Nephron progenitor cell (in vitro differentiated cells): ENCODE measurements around the gene ZNF428.
A peak's percentile ranks its signal among the peaks of the same experiment; 100 is the strongest.

Experiments used
- DNase-seq: peaks from one replicate; pipeline ENCODE4 v3.0.0; 2021
- H3K27ac Mint-ChIP-seq: 2 replicates; pipeline ENCODE4 v1.8.0; 2021; ENCODE audit warnings: mild to moderate bottlenecking, moderate library complexity, mixed read lengths
- H3K27me3 Mint-ChIP-seq: 2 replicates; pipeline ENCODE4 v1.8.0; 2021; ENCODE audit warnings: mild to moderate bottlenecking, low read depth, mixed read lengths; ENCODE audit not compliant: poor library complexity
- H3K36me3 Mint-ChIP-seq: 2 replicates; pipeline ENCODE4 v1.8.0; 2021; ENCODE audit warnings: low read depth, mixed read lengths
- H3K4me1 Mint-ChIP-seq: 2 replicates; pipeline ENCODE4 v1.8.0; 2021; ENCODE audit warnings: mixed read lengths
- H3K4me3 Mint-ChIP-seq: 2 replicates; pipeline ENCODE4 v1.8.0; 2021; ENCODE audit warnings: mild to moderate bottlenecking, moderate library complexity, mixed read lengths
- H3K9me3 Mint-ChIP-seq: 2 replicates; pipeline ENCODE4 v1.8.0; 2021; ENCODE audit warnings: mild to moderate bottlenecking, moderate library complexity, mixed read lengths
- CTCF ChIP-seq: fragments of 200-600 bp; sonication (generic); IDR thresholded peaks from 2 replicates; pipeline ENCODE4 v1.5.0; 2021; ENCODE audit warnings: antibody characterized with exemption

Gene ZNF428

GRCh38 chr19:43581467-43581866, 38.0 kb downstream of the ZNF428 start:
- TF ChIP-seq CTCF, result no peak
- peaks cover 51% of the 10 kb centered on the region for H3K4me1 Mint-ChIP-seq
- peaks cover 3% of the 10 kb centered on the region for H3K27me3 Mint-ChIP-seq
- H3K4me3 Mint-ChIP-seq, result peak overlapping the region; percentile 89
- H3K9me3 Mint-ChIP-seq, result no peaks in the 10 kb centered on the region
- no peak for DNase-seq
- peaks cover 22% of the 10 kb centered on the region for H3K36me3 Mint-ChIP-seq
- no peak overlapping the region for H3K27ac Mint-ChIP-seq

DNA sequence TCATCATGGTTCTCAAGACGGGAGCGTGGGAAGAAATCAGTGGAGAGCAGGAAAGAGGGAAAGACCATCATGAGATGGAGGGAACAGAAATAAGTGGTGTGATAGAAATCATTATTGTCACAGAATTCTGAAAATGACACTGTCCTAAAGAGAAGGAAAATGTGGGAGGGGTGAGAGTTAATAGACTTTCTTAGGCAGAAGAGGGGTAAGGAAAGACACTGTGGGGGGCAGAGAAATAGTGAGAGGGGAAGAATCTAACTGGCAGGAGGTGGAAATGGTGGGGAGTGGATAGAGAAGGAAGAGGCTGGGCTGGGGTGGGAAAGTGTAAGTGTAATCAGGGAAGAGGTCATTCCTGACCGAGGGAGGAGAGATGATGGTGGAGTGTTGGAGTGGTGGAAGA, 40.6 kb downstream of the ZNF428 start:
- no peak for DNase-seq
- no peaks in the 10 kb centered on the region for H3K9me3 Mint-ChIP-seq
- TF ChIP-seq CTCF, result no peak
- H3K4me1 Mint-ChIP-seq, result peaks cover 70% of the 10 kb centered on the region
- no peaks in the 10 kb centered on the region for H3K27me3 Mint-ChIP-seq
- H3K4me3 Mint-ChIP-seq, result peak overlapping the region; percentile 89
- peak overlapping the region; percentile 62 for H3K27ac Mint-ChIP-seq
- no peaks in the 10 kb centered on the region for H3K36me3 Mint-ChIP-seq

DNA sequence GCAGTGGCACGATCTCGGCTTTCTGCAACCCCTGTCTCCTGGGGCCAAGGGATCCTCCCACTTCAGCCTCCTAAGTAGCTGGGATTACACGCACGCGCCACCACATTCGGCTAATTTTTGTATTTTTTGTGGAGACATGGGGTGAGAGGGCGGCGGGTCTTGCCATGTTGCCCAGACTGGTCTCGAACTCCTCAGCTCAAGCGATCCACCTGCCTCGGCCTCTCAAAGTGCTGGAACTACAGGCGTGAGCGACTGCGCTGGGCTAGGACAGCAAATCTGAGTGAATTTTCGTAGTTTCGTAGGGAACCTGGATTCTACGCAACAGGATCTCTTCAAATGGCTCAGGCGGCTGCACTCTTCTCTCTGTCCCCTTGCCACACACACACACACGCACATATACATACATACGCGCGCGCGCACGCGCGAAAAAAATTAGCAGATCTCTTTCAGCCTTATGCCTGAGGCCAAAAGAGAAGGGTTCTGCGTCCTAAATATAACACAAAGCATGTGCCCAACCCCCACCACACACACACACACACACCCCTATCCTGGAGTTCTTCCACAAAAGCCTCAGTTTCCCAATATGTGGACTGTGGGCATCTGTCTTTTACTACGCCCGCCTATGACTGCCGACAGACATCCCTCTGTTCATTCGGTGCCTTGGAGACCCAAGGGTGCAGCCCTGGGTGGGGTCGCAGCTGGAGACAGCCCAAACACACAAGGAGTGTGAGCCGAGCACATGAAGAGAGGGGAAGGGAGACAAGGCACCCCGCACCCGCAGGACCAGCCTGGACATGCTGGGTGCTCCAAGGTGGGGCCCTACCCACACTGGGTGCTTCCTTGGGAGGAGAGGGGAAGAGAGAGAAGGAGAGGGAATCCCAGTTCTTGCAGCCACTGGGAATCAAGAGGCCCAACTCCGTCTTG, 43.2 kb downstream of the ZNF428 start:
- H3K4me1 Mint-ChIP-seq, result peaks cover 64% of the 10 kb centered on the region

GRCh38 chr19:43575156-43575950, 44.1 kb downstream of the ZNF428 start, which contains the start of the genes PINLYP and XRCC1:
Gene PINLYP, plus strand, starts transcription at chr19:43575801. Its CDS starts 1,391 bp downstream, at chr19:43577192.
Gene XRCC1, minus strand, starts transcription at chr19:43575527. Its CDS starts 69 bp downstream, at chr19:43575458.
- H3K27ac Mint-ChIP-seq, result peak within 1 kb of the TSS; percentile 95
- peaks cover 60% of the 10 kb centered on the region for H3K4me1 Mint-ChIP-seq
- peaks cover 16% of the 10 kb centered on the region for H3K36me3 Mint-ChIP-seq
- H3K27me3 Mint-ChIP-seq, result no peaks in the 10 kb centered on the region
- H3K4me3 Mint-ChIP-seq, result peak within 1 kb of the TSS; percentile 95
- no peak for TF ChIP-seq CTCF
- no peaks in the 10 kb centered on the region for H3K9me3 Mint-ChIP-seq
- DNase-seq, result peak; percentile 96

More for the DNA sequence above, 43.2 kb downstream of the ZNF428 start:
- H3K9me3 Mint-ChIP-seq, result no peaks in the 10 kb centered on the region
- peaks cover 10% of the 10 kb centered on the region for H3K36me3 Mint-ChIP-seq
- H3K27ac Mint-ChIP-seq, result peak overlapping the region; percentile 85
- no peak for TF ChIP-seq CTCF
- no peaks in the 10 kb centered on the region for H3K27me3 Mint-ChIP-seq
- peak overlapping the region; percentile 52 for H3K4me3 Mint-ChIP-seq
- no peak for DNase-seq

GRCh38 chr19:43574424-43575155, 44.8 kb downstream of the ZNF428 start:
- peaks cover 53% of the 10 kb centered on the region for H3K4me1 Mint-ChIP-seq
- no peak for DNase-seq
- no peak for TF ChIP-seq CTCF
- no peaks in the 10 kb centered on the region for H3K27me3 Mint-ChIP-seq
- peak overlapping the region; percentile 95 for H3K4me3 Mint-ChIP-seq
- peaks cover 24% of the 10 kb centered on the region for H3K36me3 Mint-ChIP-seq
- peak overlapping the region; percentile 95 for H3K27ac Mint-ChIP-seq
- no peaks in the 10 kb centered on the region for H3K9me3 Mint-ChIP-seq
